IMR-90 (cell line): Measurements from ENCODE around the gene PDE8B. TPM values are rescaled to one million over a fixed set of nuclear protein-coding genes. Genes with fewer than 3 reads are reported as not detected.

ENCODE experiments used
- ATAC-seq: fragments of 200-7000 bp; cut with Tn5 transposase; 2 replicates; pipeline ENCODE4 v1.9.1; 2020; ENCODE audit warnings: low read depth, mild to moderate bottlenecking, moderate library complexity
- BruUV-seq: library from RNA; stranded (reverse); fragments of 400-500 nt; replicated peaks from 2 replicates; lab custom pipeline; 2021; lab: Mats Ljungman, UMichigan
- CTCF ChIA-PET: fragments of 300-600 bp; formaldehyde crosslinking; extraction: SDS; loops from one replicate; lab custom pipeline; 2021; ENCODE audit warnings: antibody characterized with exemption; lab: Yijun Ruan, JAX
- POLR2A ChIA-PET: fragments of 300-600 bp; sonication (Branson Sonifier 250); formaldehyde crosslinking; loops from one replicate; lab custom pipeline; 2022; ENCODE audit warnings: antibody characterized with exemption; ENCODE audit not compliant: unreplicated experiment; lab: Charles Lee
- DNase-seq: peaks from one replicate; pipeline ENCODE4 v3.0.0; 2013
- H2AFZ ChIP-seq: replicated peaks from 2 replicates; pipeline ENCODE3; 2013; ENCODE audit warnings: low read length, mild to moderate bottlenecking; ENCODE audit not compliant: poor library complexity
- H2AK5ac ChIP-seq: 2 replicates; pipeline ENCODE4 v1.6.1; 2013; ENCODE audit warnings: low read depth, low read length, inconsistent platforms
- H2AK9ac ChIP-seq: replicated peaks from 2 replicates; pipeline ENCODE3; 2013; ENCODE audit warnings: mild to moderate bottlenecking, low read depth, low read length, moderate library complexity; ENCODE audit not compliant: poor library complexity
- H2BK120ac ChIP-seq: 2 replicates; pipeline ENCODE4 v1.6.1; 2013; ENCODE audit warnings: low read depth, low read length, inconsistent platforms
- H2BK15ac ChIP-seq: 3 replicates; pipeline ENCODE4 v1.6.1; 2013; ENCODE audit warnings: low read depth, low read length, inconsistent platforms
- H2BK20ac ChIP-seq: 2 replicates; pipeline ENCODE4 v1.6.1; 2013; ENCODE audit warnings: low read depth, mild to moderate bottlenecking, inconsistent platforms, low read length, moderate library complexity
- H2BK5ac ChIP-seq: 2 replicates; pipeline ENCODE4 v1.6.1; 2013; ENCODE audit warnings: mild to moderate bottlenecking, low read depth, low read length, inconsistent platforms; ENCODE audit not compliant: poor library complexity, severe bottlenecking
- H3K14ac ChIP-seq: replicated peaks from 2 replicates; pipeline ENCODE4 v1.6.1; 2013; ENCODE audit warnings: low read depth, low read length, inconsistent platforms
- H3K18ac ChIP-seq: 2 replicates; pipeline ENCODE4 v1.6.1; 2013; ENCODE audit warnings: low read depth, low read length, control low read depth
- H3K23ac ChIP-seq: 2 replicates; pipeline ENCODE4 v1.6.1; 2013; ENCODE audit warnings: low read depth, low read length, inconsistent platforms
- H3K27ac ChIP-seq: 2 replicates; pipeline ENCODE4 v1.5.1; 2013; ENCODE audit warnings: mild to moderate bottlenecking, control low read depth, low read length; ENCODE audit not compliant: insufficient read depth
- H3K27me3 ChIP-seq: 2 replicates; pipeline ENCODE4 v1.6.1; 2013; ENCODE audit warnings: low read length; ENCODE audit not compliant: control insufficient read depth, insufficient read depth
- H3K36me3 ChIP-seq: 2 replicates; pipeline ENCODE4 v1.6.1; 2013; ENCODE audit warnings: low read length, mixed read lengths; ENCODE audit not compliant: control insufficient read depth, insufficient read depth
- H3K4ac ChIP-seq: 2 replicates; pipeline ENCODE4 v1.6.1; 2013; ENCODE audit warnings: low read depth, low read length, inconsistent platforms
- H3K4me1 ChIP-seq: 2 replicates; pipeline ENCODE4 v1.6.1; 2013; ENCODE audit warnings: low read length, mixed read lengths; ENCODE audit not compliant: control insufficient read depth, insufficient read depth
- H3K4me2 ChIP-seq: 2 replicates; pipeline ENCODE4 v1.6.1; 2013; ENCODE audit warnings: low read depth, mild to moderate bottlenecking, control low read depth, low read length, moderate library complexity
- H3K4me3 ChIP-seq: 2 replicates; pipeline ENCODE4 v1.5.1; 2013; ENCODE audit warnings: low read depth, mild to moderate bottlenecking, control low read depth, low read length, moderate library complexity; ENCODE audit not compliant: insufficient read depth
- H3K56ac ChIP-seq: 2 replicates; pipeline ENCODE4 v1.6.1; 2013; ENCODE audit warnings: low read length, inconsistent platforms; ENCODE audit not compliant: insufficient read depth; ENCODE audit errors: extremely low read depth
- H3K79me1 ChIP-seq, 2 experiments: 2 replicates each; pipeline ENCODE4 v1.6.1; 2013; ENCODE audit warnings: low read length in 2 of 2, inconsistent platforms in 1 of 2, low read depth in 1 of 2
- H3K9ac ChIP-seq: 2 replicates; pipeline ENCODE4 v1.6.1; 2013; ENCODE audit warnings: low read depth, low read length, control low read depth
- H3K9me1 ChIP-seq: 2 replicates; pipeline ENCODE4 v1.6.1; 2013; ENCODE audit warnings: low read length, inconsistent platforms; ENCODE audit not compliant: insufficient read depth
- H3K9me3 ChIP-seq: 2 replicates; pipeline ENCODE4 v1.6.1; 2013; ENCODE audit warnings: low read length; ENCODE audit not compliant: control insufficient read depth, insufficient read depth
- H4K20me1 ChIP-seq: 2 replicates; pipeline ENCODE4 v1.6.1; 2013; ENCODE audit warnings: low read length, inconsistent platforms; ENCODE audit not compliant: insufficient read depth
- H4K5ac ChIP-seq: 2 replicates; pipeline ENCODE4 v1.6.1; 2013; ENCODE audit warnings: mild to moderate bottlenecking, low read depth, low read length, control low read depth
- H4K8ac ChIP-seq, 2 experiments: 2 replicates each; pipeline ENCODE4 v1.6.1; 2013; ENCODE audit warnings: low read depth in 2 of 2, low read length in 2 of 2, control low read depth in 1 of 2, inconsistent platforms in 1 of 2
- H4K91ac ChIP-seq: 2 replicates; pipeline ENCODE4 v1.6.1; 2013; ENCODE audit warnings: low read depth, low read length, inconsistent platforms; ENCODE audit not compliant: insufficient read depth
- BHLHE40 ChIP-seq: fragments of 150-350 bp; IDR thresholded peaks from 2 replicates; pipeline ENCODE4 v1.6.1; 2016; ENCODE audit warnings: mild to moderate bottlenecking, low read depth, low read length
- CEBPB ChIP-seq: IDR thresholded peaks from 2 replicates; pipeline ENCODE4 v1.6.1; 2012; ENCODE audit warnings: low read depth, low read length, improper control_type of control experiment
- CHD1 ChIP-seq: IDR thresholded peaks from 2 replicates; pipeline ENCODE4 v1.6.1; 2012; ENCODE audit warnings: low read depth, low read length, improper control_type of control experiment
- FOS ChIP-seq: fragments of 150-350 bp; IDR thresholded peaks from 2 replicates; pipeline ENCODE4 v1.6.1; 2016; ENCODE audit warnings: low read depth, low read length
- MXI1 ChIP-seq: IDR thresholded peaks from 2 replicates; pipeline ENCODE4 v1.6.1; 2012; ENCODE audit warnings: low read depth, mild to moderate bottlenecking, low read length, moderate library complexity, borderline replicate concordance
- NFE2L2 ChIP-seq: fragments of 150-350 bp; IDR thresholded peaks from 2 replicates; pipeline ENCODE4 v1.6.1; 2016; ENCODE audit warnings: low read depth, mild to moderate bottlenecking, low read length
- POLR2A ChIP-seq: IDR thresholded peaks from 2 replicates; pipeline ENCODE4 v1.6.1; 2012; ENCODE audit warnings: mild to moderate bottlenecking, low read depth, low read length
- RFX5 ChIP-seq: IDR thresholded peaks from 2 replicates; pipeline ENCODE4 v1.8.0; 2012; ENCODE audit warnings: low read depth, mild to moderate bottlenecking, low read length, moderate library complexity
- SMC3 ChIP-seq: fragments of 150-350 bp; IDR thresholded peaks from 2 replicates; pipeline ENCODE4 v1.6.1; 2016; ENCODE audit warnings: low read depth, mild to moderate bottlenecking, antibody characterized with exemption, low read length, moderate library complexity
- WGBS, 2 experiments: methylation state at CpG; one replicate each; pipeline versions ENCODE4 v1.1.5 to v1.1.7; 2013; ENCODE audit warnings: missing lambda C conversion rate in 2 of 2; ENCODE audit not compliant: insufficient read length in 1 of 2; ENCODE audit errors: extremely low coverage in 2 of 2; 5-methylcytosine and 5-hydroxymethylcytosine counted together
- dilution Hi-C: fragments of 300-500 bp; cut with HindIII; formaldehyde crosslinking; loops from one replicate; pipeline ENCODE4 v1.14.3; 2018; ENCODE audit warnings: low sequenced_read_pairs; ENCODE audit not compliant: unreplicated experiment
- in situ Hi-C: fragments of 300-500 bp; cut with MboI; formaldehyde crosslinking; loops from 3 replicates; pipeline ENCODE4 v1.14.3; 2019; ENCODE audit warnings: low sequenced_read_pairs, inconsistent platforms, mixed read lengths
- intact Hi-C: fragments of 100-400 bp; cut with micrococcal nuclease; formaldehyde crosslinking; loops from 2 replicates; pipeline ENCODE4 v1.10.0; 2022
- polyA plus RNA-seq, 3 experiments: library from polyadenylated mRNA; depleted of rRNA; stranded (reverse); fragments of >200 nt; gene quantifications; 2 replicates each; pipeline ENCODE4 v1.2.3, GENCODE V29; 2012; ENCODE audit warnings: low replicate concordance in 1 of 3
- total RNA-seq: library from RNA; depleted of rRNA; stranded (reverse); fragments of >200 nt; gene quantifications from 2 replicates; pipeline ENCODE4 v1.2.3, GENCODE V29; 2012
- TF ChIP-seq, protein P1 (sequence below): fragments of 150-350 bp; IDR thresholded peaks from 2 replicates; pipeline ENCODE4 v1.6.1; 2016; ENCODE audit warnings: low read depth, mild to moderate bottlenecking, low read length, moderate library complexity, borderline replicate concordance
- TF ChIP-seq, protein P2 (sequence below): conservative IDR thresholded peaks from 2 replicates; pipeline ENCODE4 v1.5.1; 2012; ENCODE audit warnings: mild to moderate bottlenecking, low read depth, low read length, improper control_type of control experiment

Gene PDE8B
- total and polyA plus RNA-seq, 2 of the 4 experiments (the other 2 are of a cell fraction) = under 0.01 to 0.03 TPM

GRCh38 chr5:77305956-77306355 is 95.5 kb downstream of the PDE8B start:
- dilution Hi-C loops = no loop called here
- Histone ChIP-seq H3K4me1 (peaks cover 11% of the 10 kb centered on the region), H3K36me3 (no peaks in the 10 kb centered on the region), H3K4me2 (no peak overlapping the region), H2BK120ac (no peak overlapping the region), H3K9me3 (no peaks in the 10 kb centered on the region), H2BK20ac (no peak overlapping the region), H2AFZ (peak overlapping the region; percentile 13), H2BK5ac (no peak overlapping the region), H4K8ac (peak overlapping the region in 1 of 2 experiments; percentile 30; a peak in 2 of 4 replicates), H4K20me1 (no peaks in the 10 kb centered on the region), H3K18ac (no peak overlapping the region), H3K9me1 (peaks cover 17% of the 10 kb centered on the region; the same call in 1 of the 2 replicates), H3K27ac (no peak overlapping the region), H2AK5ac (peak overlapping the region; percentile 58), H3K27me3 (no peaks in the 10 kb centered on the region; the same call in 1 of the 2 replicates), H3K79me1 (no peaks in the 10 kb centered on the region), H4K5ac (no peak overlapping the region), H3K56ac (no peak overlapping the region), H3K14ac (peak overlapping the region; percentile 85; the same call in 1 of the 2 replicates), H3K4ac (peak overlapping the region; percentile 53; the same call in 1 of the 2 replicates), H4K91ac (no peak overlapping the region), H2AK9ac (no peak overlapping the region), H2BK15ac (peak overlapping the region; percentile 54; the same call in 2 of the 3 replicates), H3K9ac (no peak overlapping the region), H3K4me3 (no peak overlapping the region), H3K23ac (no peak overlapping the region)
- in situ Hi-C loops = no loop called here
- TF ChIP-seq NFE2L2 = no peak
- no peak for TF ChIP-seq POLR2A
- TF ChIP-seq BHLHE40 = no peak
- no peak for TF ChIP-seq SMC3
- no peak for TF ChIP-seq CHD1
- TF ChIP-seq, protein P1, sequence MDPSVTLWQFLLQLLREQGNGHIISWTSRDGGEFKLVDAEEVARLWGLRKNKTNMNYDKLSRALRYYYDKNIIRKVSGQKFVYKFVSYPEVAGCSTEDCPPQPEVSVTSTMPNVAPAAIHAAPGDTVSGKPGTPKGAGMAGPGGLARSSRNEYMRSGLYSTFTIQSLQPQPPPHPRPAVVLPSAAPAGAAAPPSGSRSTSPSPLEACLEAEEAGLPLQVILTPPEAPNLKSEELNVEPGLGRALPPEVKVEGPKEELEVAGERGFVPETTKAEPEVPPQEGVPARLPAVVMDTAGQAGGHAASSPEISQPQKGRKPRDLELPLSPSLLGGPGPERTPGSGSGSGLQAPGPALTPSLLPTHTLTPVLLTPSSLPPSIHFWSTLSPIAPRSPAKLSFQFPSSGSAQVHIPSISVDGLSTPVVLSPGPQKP = no peak
- TF ChIP-seq RFX5 = no peak
- TF ChIP-seq CEBPB = no peak
- no peak for TF ChIP-seq FOS
- no peak for TF ChIP-seq MXI1
- TF ChIP-seq, protein P2, sequence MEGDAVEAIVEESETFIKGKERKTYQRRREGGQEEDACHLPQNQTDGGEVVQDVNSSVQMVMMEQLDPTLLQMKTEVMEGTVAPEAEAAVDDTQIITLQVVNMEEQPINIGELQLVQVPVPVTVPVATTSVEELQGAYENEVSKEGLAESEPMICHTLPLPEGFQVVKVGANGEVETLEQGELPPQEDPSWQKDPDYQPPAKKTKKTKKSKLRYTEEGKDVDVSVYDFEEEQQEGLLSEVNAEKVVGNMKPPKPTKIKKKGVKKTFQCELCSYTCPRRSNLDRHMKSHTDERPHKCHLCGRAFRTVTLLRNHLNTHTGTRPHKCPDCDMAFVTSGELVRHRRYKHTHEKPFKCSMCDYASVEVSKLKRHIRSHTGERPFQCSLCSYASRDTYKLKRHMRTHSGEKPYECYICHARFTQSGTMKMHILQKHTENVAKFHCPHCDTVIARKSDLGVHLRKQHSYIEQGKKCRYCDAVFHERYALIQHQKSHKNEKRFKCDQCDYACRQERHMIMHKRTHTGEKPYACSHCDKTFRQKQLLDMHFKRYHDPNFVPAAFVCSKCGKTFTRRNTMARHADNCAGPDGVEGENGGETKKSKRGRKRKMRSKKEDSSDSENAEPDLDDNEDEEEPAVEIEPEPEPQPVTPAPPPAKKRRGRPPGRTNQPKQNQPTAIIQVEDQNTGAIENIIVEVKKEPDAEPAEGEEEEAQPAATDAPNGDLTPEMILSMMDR = no peak
- no CpG with 5 or more reads among the region's 3 CpGs for WGBS, 2 experiments
- no TSS peak for BruUV-seq
- ATAC-seq (peak; percentile 55), DNase-seq (peak; percentile 57)
- intact Hi-C loops = loop anchor here (10.0 kb wide), 1 partner anchor 1679 kb away; the partner anchor contains the start of gene ARSB
- CTCF ChIA-PET = no interaction called here
- POLR2A ChIA-PET = no interaction called here
